ENCODE measurements around the gene CD2AP.

DNA sequence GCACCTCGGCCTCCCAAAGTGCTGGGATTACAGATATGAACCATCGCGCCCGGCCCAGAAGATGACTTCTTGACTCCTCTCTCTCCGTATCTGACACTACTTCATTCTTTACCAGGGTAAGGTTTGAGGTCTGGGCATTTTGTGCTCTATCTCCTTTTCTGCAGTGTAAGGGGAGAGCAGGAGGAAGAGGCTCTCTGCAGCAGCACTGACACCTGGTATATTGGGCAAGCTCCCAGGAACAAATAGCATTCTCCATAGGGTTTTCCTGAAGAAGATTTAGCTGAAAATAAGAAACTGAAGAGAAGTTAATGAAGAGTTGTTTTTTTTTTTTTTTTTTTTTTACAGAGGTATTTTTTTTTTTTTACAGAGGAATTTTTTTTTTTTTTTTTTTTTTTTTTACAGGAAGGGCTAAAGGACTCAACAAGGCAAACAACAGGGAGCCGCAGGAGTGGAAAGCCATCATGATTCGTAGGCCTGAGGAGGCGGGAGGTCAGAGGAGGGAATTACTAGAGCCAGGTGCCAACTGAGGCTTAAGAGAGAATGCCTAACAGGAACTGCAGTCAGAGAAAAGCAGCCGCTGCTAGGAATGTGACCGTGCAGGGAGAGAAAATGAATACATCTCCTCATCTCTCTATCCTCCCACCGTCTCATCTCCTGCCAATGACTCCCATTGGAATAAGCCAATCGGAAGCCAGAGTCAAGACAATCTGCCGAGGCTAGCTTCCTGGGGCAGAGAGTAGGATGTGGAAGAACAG is 186.1 kb downstream of the CD2AP start:
- TF ChIP-seq, protein P1, sequence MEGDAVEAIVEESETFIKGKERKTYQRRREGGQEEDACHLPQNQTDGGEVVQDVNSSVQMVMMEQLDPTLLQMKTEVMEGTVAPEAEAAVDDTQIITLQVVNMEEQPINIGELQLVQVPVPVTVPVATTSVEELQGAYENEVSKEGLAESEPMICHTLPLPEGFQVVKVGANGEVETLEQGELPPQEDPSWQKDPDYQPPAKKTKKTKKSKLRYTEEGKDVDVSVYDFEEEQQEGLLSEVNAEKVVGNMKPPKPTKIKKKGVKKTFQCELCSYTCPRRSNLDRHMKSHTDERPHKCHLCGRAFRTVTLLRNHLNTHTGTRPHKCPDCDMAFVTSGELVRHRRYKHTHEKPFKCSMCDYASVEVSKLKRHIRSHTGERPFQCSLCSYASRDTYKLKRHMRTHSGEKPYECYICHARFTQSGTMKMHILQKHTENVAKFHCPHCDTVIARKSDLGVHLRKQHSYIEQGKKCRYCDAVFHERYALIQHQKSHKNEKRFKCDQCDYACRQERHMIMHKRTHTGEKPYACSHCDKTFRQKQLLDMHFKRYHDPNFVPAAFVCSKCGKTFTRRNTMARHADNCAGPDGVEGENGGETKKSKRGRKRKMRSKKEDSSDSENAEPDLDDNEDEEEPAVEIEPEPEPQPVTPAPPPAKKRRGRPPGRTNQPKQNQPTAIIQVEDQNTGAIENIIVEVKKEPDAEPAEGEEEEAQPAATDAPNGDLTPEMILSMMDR (conservative IDR thresholded peaks at IDR 0.05) = no peak
- TF ChIP-seq ZFX (IDR thresholded peaks at IDR 0.05) = no peak

Measured in C4-2B (cell line).